ENCODE results near the gene G6PC3.

GRCh38 chr17:44062871-44063270 lies 7.7 kb upstream of the G6PC3 start:
- no peak for TF ChIP-seq GATA2 (IDR thresholded peaks at IDR 0.05; ENCODE audit: low read depth, low read length)
- TF ChIP-seq GATA3 (IDR thresholded peaks at IDR 0.05; ENCODE audit: low read depth, low read length), result no peak

Data from SH-SY5Y (cell line).